A673 (cell line): ENCODE results near the gene TBC1D22A. TPM values are rescaled to one million over a fixed set of nuclear protein-coding genes. Genes with fewer than 3 reads are reported as not detected.

Experiments used
- BruUV-seq: library from RNA; stranded (reverse); fragments of 400-500 nt; replicated peaks from 2 replicates; lab custom pipeline; 2021; lab: Mats Ljungman, UMichigan
- CTCF ChIA-PET: fragments of 300-600 bp; sonication (Branson Sonifier 250); formaldehyde crosslinking; loops from one replicate; lab custom pipeline; 2022; ENCODE audit warnings: antibody characterized with exemption; lab: Charles Lee
- POLR2A ChIA-PET: fragments of 300-600 bp; sonication (Branson Sonifier 250); formaldehyde crosslinking; loops from one replicate; lab custom pipeline; 2022; ENCODE audit warnings: antibody characterized with exemption; ENCODE audit not compliant: low non-redundant PET; lab: Charles Lee
- DNase-seq: peaks from one replicate; pipeline ENCODE4 v3.0.0-alpha.2; 2015; ENCODE audit warnings: low spot score
- H3K27ac ChIP-seq: fragments of 200-600 bp; sonication (generic); 2 replicates; pipeline ENCODE4 v1.5.1; 2016; ENCODE audit warnings: mixed run types, low read depth, mild to moderate bottlenecking, mixed read lengths, antibody characterized with exemption, low read length; ENCODE audit not compliant: poor library complexity, severe bottlenecking
- H3K27me3 ChIP-seq: fragments of 200-600 bp; sonication (generic); replicated peaks from 2 replicates; pipeline ENCODE4 v1.6.1; 2017; ENCODE audit warnings: mixed run types, low read depth, mild to moderate bottlenecking, mixed read lengths, antibody characterized with exemption, low read length; ENCODE audit not compliant: insufficient read depth, poor library complexity
- H3K36me3 ChIP-seq: fragments of 200-600 bp; sonication (generic); 2 replicates; pipeline ENCODE4 v1.6.1; 2016; ENCODE audit warnings: mixed run types, mild to moderate bottlenecking, mixed read lengths, antibody characterized with exemption, low read length; ENCODE audit not compliant: insufficient read depth, poor library complexity, severe bottlenecking
- H3K4me1 ChIP-seq: fragments of 200-600 bp; sonication (generic); 2 replicates; pipeline ENCODE4 v1.6.1; 2017; ENCODE audit warnings: mixed run types, mild to moderate bottlenecking, mixed read lengths, antibody characterized with exemption, low read length; ENCODE audit not compliant: insufficient read depth, poor library complexity, severe bottlenecking
- H3K4me3 ChIP-seq: fragments of 200-600 bp; sonication (generic); 2 replicates; pipeline ENCODE4 v1.5.1; 2016; ENCODE audit warnings: low read depth, mixed run types, mild to moderate bottlenecking, mixed read lengths, low read length; ENCODE audit not compliant: poor library complexity, severe bottlenecking
- H3K9me3 ChIP-seq: fragments of 200-600 bp; sonication (generic); 2 replicates; pipeline ENCODE4 v1.6.1; 2016; ENCODE audit warnings: mixed run types, low read depth, mild to moderate bottlenecking, mixed read lengths, antibody characterized with exemption, low read length; ENCODE audit not compliant: poor library complexity, severe bottlenecking
- CTCF ChIP-seq: fragments of 300-800, 200-600 bp; sonication (generic); conservative IDR thresholded peaks from 2 replicates; pipeline ENCODE4 v1.5.1; 2017; ENCODE audit warnings: low read depth, mild to moderate bottlenecking, antibody characterized with exemption, low read length, moderate library complexity, mixed read lengths
- EZH2 ChIP-seq: fragments of 200-600 bp; sonication (generic); IDR thresholded peaks from 2 replicates; pipeline ENCODE4 v1.6.1; 2017; ENCODE audit warnings: borderline replicate concordance, low read depth, mild to moderate bottlenecking, mixed read lengths, antibody characterized with exemption, low read length; ENCODE audit not compliant: poor library complexity, severe bottlenecking
- intact Hi-C: fragments of 100-400 bp; cut with micrococcal nuclease; formaldehyde crosslinking; loops from one replicate; pipeline ENCODE4 v1.10.0; 2022; ENCODE audit not compliant: unreplicated experiment
- total RNA-seq: library from RNA; stranded (reverse); gene quantifications from 2 replicates; pipeline ENCODE4 v1.2.3, GENCODE V29; 2021

The TBC1D22A gene
- total RNA-seq, 1 experiment from 2014 or later, result 22.5 TPM

GRCh38 chr22:47204002-47204979, 441.8 kb downstream of the TBC1D22A start:
- ChIA-PET CTCF (no interaction called here), POLR2A (no interaction called here)
- Histone ChIP-seq H3K27me3 (no peaks in the 10 kb centered on the region), H3K36me3 (no peaks in the 10 kb centered on the region), H3K4me3 (no peak overlapping the region), H3K27ac (no peak overlapping the region), H3K9me3 (no peaks in the 10 kb centered on the region), H3K4me1 (no peaks in the 10 kb centered on the region)
- DNase-seq, result no peak
- TF ChIP-seq EZH2 (no peak), CTCF (no peak)
- no TSS peak for BruUV-seq
- intact Hi-C loops, result no loop called here

GRCh38 chr22:47205081-47205491, 442.6 kb downstream of the TBC1D22A start:
- H3K36me3 ChIP-seq, result no peaks in the 10 kb centered on the region
- H3K4me1 ChIP-seq, result no peaks in the 10 kb centered on the region
- TF ChIP-seq CTCF (no peak), EZH2 (no peak)
- no peaks in the 10 kb centered on the region for H3K9me3 ChIP-seq
- ChIA-PET POLR2A (no interaction called here), CTCF (no interaction called here)
- H3K4me3 ChIP-seq, result no peak overlapping the region
- H3K27me3 ChIP-seq, result no peaks in the 10 kb centered on the region
- BruUV-seq, result no TSS peak
- H3K27ac ChIP-seq, result no peak overlapping the region
- intact Hi-C loops, result no loop called here
- no peak for DNase-seq

GRCh38 chr22:47205554-47205953, 443.1 kb downstream of the TBC1D22A start:
- no peaks in the 10 kb centered on the region for H3K9me3 ChIP-seq
- H3K36me3 ChIP-seq, result no peaks in the 10 kb centered on the region
- H3K27ac ChIP-seq, result no peak overlapping the region

More at GRCh38 chr22:47205554-47205953, 443.1 kb downstream of the TBC1D22A start:
- Histone ChIP-seq H3K27me3 (no peaks in the 10 kb centered on the region), H3K4me1 (no peaks in the 10 kb centered on the region), H3K4me3 (no peak overlapping the region)
- CTCF ChIA-PET, result no interaction called here
- DNase-seq, result no peak
- POLR2A ChIA-PET, result no interaction called here
- intact Hi-C loops, result no loop called here
- no TSS peak for BruUV-seq
- TF ChIP-seq CTCF, result no peak
- no peak for TF ChIP-seq EZH2
